Memory B cell (primary cell): ENCODE results near the gene CMTR1.

Experiments
- ATAC-seq: fragments of 150-1000 bp; cut with Tn5 transposase; 2 replicates; pipeline ENCODE4 v1.10.0; 2021; ENCODE audit warnings: low read depth, mild to moderate bottlenecking, moderate library complexity
- DNase-seq, 2 donors: peaks; one replicate each; pipeline ENCODE4 v3.0.0; 2022; ENCODE audit warnings: low spot score in 2 of 2
- H3K27ac Mint-ChIP-seq: one replicate; pipeline ENCODE4 v1.8.0; 2022; ENCODE audit warnings: mild to moderate bottlenecking, moderate library complexity, mixed read lengths
- H3K27me3 Mint-ChIP-seq: one replicate; pipeline ENCODE4 v1.8.0; 2022; ENCODE audit warnings: mixed read lengths
- H3K36me3 Mint-ChIP-seq: one replicate; pipeline ENCODE4 v1.8.0; 2022; ENCODE audit warnings: mild to moderate bottlenecking, mixed read lengths
- H3K4me1 Mint-ChIP-seq: one replicate; pipeline ENCODE4 v1.8.0; 2022; ENCODE audit warnings: mixed read lengths
- H3K4me3 Mint-ChIP-seq: one replicate; pipeline ENCODE4 v1.8.0; 2022; ENCODE audit warnings: mild to moderate bottlenecking, moderate library complexity, mixed read lengths
- H3K9me3 Mint-ChIP-seq: one replicate; pipeline ENCODE4 v1.8.0; 2022; ENCODE audit warnings: mixed read lengths

The CMTR1 gene

DNA sequence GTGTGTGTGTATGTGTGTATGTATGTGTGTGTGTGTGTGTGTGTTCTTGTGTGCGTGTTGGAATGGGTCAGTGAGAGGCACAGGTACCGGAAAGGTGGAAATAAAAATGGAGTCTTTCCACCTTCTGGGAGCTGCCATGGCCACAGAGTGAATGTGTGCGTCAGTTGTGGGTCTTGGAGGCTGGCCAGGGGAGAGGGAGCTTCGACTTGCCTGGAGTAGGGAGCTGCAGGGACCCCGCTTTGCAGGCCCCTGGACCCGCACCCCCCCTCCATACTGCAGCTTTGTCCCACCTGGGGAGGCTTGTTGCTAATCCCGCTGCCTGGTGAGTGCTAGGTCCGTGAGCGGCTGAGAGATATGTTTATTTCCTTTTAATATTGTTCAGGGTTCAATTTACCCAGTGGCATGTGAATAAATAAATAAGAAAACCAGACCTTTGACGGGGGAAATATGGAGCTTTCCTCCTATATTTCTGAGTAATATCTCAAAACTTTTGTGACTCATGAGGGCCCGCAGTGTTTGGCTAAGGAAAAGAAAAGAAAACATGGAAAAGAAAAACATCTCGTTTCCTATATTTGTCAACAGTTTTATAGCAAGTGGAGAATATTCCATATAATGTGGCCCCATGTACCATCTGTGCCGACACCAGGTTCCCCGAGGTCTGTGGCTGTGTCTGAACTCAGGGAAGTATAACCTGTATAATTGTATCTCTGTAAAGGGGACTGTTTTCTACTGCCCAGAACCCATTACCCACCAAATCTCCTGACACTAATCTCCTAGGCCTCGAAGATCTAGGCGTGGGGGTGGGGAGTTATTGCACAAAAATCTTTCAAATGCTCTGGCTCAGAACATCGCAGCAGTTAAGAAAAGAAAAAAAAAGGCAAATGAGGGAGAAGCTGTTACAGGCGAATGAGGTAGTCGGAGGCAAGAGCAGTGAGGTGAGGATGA is 91.3 kb downstream of the CMTR1 start:
- Mint-ChIP-seq H3K4me3 (no peak overlapping the region), H3K36me3 (no peaks in the 10 kb centered on the region), H3K27ac (no peak overlapping the region), H3K9me3 (no peaks in the 10 kb centered on the region), H3K4me1 (peaks cover 15% of the 10 kb centered on the region), H3K27me3 (peaks cover 10% of the 10 kb centered on the region)
- ATAC-seq (no peak), DNase-seq (no peak)

DNA sequence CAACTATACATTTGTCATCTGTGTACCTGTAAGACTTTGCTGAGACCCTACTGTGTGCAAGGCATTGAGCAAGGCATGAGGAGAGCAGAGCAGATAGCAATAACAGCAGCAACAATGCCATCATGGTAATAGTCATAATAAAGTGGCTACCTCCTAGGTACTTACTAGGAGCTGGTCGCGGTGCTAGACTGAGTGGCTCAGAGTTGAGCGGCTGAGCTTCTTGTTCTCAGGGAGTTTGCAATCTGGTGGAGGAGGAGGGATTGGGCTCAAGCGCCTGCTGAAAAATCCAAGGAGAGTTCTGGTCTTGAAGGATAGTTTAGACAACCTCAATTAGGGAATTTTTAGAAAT is 91.9 kb downstream of the CMTR1 start:
- Mint-ChIP-seq H3K4me3 (no peak overlapping the region), H3K36me3 (no peaks in the 10 kb centered on the region), H3K27ac (no peak overlapping the region), H3K27me3 (peaks cover 10% of the 10 kb centered on the region), H3K4me1 (peaks cover 16% of the 10 kb centered on the region), H3K9me3 (no peaks in the 10 kb centered on the region)
- DNase-seq (no peak), ATAC-seq (no peak)

DNA sequence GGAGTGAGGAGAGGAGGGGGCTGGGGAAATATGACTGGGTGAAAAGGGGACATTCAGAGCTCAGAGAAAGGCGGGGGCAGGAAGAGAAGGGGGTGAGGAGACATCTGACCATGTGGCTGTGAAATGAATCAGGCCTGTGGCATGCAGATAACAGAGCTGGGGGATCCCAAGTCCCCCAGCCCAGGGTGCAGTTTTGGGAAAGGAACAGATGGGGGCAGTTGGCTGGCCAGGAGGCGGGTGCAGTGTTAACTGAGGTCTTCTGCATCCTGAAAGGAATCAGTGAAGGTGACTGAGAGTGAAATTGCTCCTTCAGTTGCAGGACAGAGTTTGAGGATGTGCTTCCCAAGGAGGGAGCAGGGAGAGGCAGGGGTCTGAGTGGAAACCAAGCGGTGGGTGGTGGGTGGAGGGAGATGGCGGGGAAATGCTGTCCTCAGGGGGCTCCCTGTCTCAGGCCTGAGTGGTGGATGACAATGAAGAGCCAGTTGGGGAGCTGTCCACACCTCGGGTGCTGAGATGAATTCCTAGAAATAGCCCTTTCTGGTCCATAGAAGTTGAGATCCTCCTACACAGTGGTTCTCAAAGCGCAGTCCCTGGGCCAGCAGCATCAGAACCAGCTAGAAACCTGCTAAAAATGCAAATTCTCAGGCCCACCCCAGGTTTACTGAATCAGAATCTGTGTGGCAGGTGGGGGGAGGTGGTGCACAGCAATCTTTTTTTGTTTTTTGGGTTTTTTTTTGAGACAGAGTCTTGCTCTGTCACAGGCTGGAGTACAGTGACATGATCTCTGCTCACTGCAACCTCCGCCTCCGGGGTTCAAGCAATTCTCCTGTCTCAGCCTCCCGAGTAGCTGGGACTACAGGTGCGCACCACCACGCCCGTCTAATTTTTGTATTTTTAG is 92.7 kb downstream of the CMTR1 start:
- DNase-seq (no peak), ATAC-seq (no peak)
- Mint-ChIP-seq H3K4me3 (no peak overlapping the region), H3K27ac (no peak overlapping the region), H3K4me1 (peaks cover 16% of the 10 kb centered on the region), H3K36me3 (no peaks in the 10 kb centered on the region), H3K27me3 (peaks cover 10% of the 10 kb centered on the region), H3K9me3 (no peaks in the 10 kb centered on the region)

DNA sequence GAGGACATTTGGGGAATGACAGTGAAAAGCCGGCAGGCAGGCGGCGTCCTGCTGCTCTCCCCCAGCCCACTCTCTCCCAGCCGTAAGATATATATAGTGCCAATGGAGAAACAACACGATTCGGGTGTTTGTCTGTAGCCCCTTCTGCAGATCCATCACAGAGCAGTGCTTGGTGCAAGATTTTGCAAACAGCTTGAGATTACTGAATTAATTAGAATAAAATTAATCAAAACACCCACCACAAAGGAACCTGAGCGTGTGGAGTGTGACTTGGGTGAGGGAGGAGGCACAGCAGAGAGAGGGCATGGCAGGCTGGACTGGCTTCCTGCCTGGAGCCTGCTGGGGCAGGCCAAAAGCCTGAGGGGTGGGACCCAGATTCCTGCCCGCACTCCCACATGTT is 95.5 kb downstream of the CMTR1 start:
- H3K36me3 Mint-ChIP-seq = no peaks in the 10 kb centered on the region
- H3K27ac Mint-ChIP-seq = no peak overlapping the region
- no peak for ATAC-seq
- H3K4me1 Mint-ChIP-seq = peaks cover 18% of the 10 kb centered on the region
- H3K27me3 Mint-ChIP-seq = peaks cover 8% of the 10 kb centered on the region
- no peak overlapping the region for H3K4me3 Mint-ChIP-seq
- H3K9me3 Mint-ChIP-seq = no peaks in the 10 kb centered on the region
- no peak for DNase-seq

DNA sequence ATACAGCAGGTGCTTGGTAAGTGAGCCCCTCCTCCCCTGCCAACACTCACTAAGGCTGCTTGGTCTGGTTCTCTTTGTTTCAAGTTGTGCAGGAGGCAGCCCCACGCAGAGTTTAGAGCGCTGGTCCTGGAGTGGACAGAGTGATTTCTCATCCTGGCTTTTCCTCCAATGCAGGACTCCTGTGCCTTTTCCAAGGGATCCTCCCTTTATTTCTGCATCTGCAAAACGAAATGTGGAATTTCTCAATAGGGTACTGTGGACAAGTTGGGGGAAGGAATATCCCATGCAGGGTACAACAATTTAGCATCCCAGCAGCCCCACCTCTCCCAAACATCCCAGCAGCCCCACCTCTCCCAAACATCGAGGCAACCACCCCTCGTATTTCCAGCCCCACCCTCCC is 97.3 kb downstream of the CMTR1 start:
- no peak for ATAC-seq
- Mint-ChIP-seq H3K27ac (no peak overlapping the region), H3K9me3 (no peaks in the 10 kb centered on the region), H3K4me3 (no peak overlapping the region), H3K36me3 (no peaks in the 10 kb centered on the region), H3K27me3 (peaks cover 3% of the 10 kb centered on the region), H3K4me1 (peaks cover 12% of the 10 kb centered on the region)
- no peak for DNase-seq

DNA sequence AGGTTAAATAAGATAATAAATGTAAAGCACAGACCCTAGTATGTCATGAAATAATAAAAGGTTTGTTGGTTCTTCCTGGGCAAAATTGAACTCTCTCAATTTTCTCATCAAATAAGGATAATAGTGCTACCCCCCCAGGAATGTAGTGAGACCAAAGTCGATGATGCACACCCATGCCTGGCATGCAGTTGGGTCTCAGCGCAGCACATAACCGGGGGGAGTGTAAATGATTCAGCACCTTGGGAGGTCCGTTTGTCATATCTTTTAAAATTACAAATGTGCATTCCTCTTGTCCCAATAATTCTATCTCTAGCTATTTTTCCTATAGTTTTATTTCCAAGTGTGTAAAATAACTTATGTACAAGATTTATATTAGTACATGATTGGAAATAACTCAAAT is 98.0 kb downstream of the CMTR1 start:
- Mint-ChIP-seq H3K4me1 (peaks cover 12% of the 10 kb centered on the region), H3K4me3 (no peak overlapping the region), H3K27me3 (peaks cover 3% of the 10 kb centered on the region), H3K27ac (no peak overlapping the region), H3K9me3 (no peaks in the 10 kb centered on the region), H3K36me3 (no peaks in the 10 kb centered on the region)
- ATAC-seq (no peak), DNase-seq (no peak)
